ENCODE data around the gene RXFP3. TPM values are rescaled to one million over a fixed set of nuclear protein-coding genes. Genes with fewer than 3 reads are reported as not detected.

The RXFP3 gene
- total and polyA plus RNA-seq, 9 donors: 0.24 TPM; not detected in 8

DNA sequence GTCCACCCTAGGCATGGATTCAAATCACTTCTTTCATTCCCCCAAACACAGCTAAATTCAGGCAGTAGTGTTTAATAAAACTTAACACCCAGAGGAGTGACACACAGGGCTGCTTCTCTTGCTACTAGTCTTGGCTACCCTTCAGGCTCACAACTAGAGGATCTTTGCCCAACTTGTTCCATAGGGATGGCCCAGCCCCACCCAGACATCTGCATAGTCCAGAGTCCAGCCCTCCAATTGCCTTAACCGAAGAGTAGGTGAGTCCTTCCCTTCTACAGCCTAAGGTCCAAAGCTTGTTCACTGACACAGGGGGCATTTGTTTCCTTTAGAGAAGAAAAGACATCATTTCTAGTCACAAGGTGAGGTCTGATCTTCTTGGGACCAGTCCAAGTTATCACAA is 15.2 kb upstream of the RXFP3 start:
- Histone ChIP-seq H3K4me1 (ENCODE audit: insufficient read depth) (no peaks in the 10 kb centered on the region), H3K27me3 (no peaks in the 10 kb centered on the region), H3K4me3 (no peak overlapping the region), H3K9me3 (no peaks in the 10 kb centered on the region), H3K27ac (no peak overlapping the region), H3K36me3 (no peaks in the 10 kb centered on the region)
- 89 to 100% (median 93%) methylated on average over 1 of the region's 1 CpG for WGBS, 3 donors
- no peak for DNase-seq
- intact Hi-C loops (cut with DNase I): loop anchor here in 1 of 4 donors (10.0 kb wide), 1 partner anchor 296 kb away; no protein-coding TSS in a partner anchor
- no peak for TF ChIP-seq EP300 (IDR thresholded peaks at IDR 0.05)
- TF ChIP-seq, protein P1, sequence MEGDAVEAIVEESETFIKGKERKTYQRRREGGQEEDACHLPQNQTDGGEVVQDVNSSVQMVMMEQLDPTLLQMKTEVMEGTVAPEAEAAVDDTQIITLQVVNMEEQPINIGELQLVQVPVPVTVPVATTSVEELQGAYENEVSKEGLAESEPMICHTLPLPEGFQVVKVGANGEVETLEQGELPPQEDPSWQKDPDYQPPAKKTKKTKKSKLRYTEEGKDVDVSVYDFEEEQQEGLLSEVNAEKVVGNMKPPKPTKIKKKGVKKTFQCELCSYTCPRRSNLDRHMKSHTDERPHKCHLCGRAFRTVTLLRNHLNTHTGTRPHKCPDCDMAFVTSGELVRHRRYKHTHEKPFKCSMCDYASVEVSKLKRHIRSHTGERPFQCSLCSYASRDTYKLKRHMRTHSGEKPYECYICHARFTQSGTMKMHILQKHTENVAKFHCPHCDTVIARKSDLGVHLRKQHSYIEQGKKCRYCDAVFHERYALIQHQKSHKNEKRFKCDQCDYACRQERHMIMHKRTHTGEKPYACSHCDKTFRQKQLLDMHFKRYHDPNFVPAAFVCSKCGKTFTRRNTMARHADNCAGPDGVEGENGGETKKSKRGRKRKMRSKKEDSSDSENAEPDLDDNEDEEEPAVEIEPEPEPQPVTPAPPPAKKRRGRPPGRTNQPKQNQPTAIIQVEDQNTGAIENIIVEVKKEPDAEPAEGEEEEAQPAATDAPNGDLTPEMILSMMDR (IDR thresholded peaks at IDR 0.05): no peak
- no peak for TF ChIP-seq POLR2A (IDR thresholded peaks at IDR 0.05)

DNA sequence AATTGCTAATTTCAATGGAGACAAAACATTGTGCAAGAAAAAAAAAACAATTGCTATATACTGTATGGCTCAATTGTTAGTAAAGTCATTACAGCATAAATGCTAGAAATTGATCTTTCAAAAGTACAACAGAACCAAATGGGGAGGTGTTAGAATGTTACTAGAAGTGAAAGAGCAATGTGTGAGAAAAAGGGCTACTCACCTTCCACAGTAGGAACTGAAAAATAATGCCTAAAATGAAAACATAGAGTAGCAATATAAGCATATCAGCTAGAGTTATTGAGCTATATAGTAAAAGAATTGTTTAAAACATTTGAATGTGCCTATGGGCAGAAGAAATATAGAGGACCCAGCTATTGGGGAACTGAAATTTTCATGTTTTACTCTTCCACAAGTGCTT is 10.9 kb upstream of the RXFP3 start:
- Histone ChIP-seq H3K27me3 (no peaks in the 10 kb centered on the region), H3K27ac (no peak overlapping the region), H3K9me3 (no peaks in the 10 kb centered on the region), H3K36me3 (no peaks in the 10 kb centered on the region), H3K4me3 (no peak overlapping the region), H3K4me1 (ENCODE audit: insufficient read depth) (no peaks in the 10 kb centered on the region)
- TF ChIP-seq, protein P1 (IDR thresholded peaks at IDR 0.05): no peak
- no peak for TF ChIP-seq POLR2A (IDR thresholded peaks at IDR 0.05)
- TF ChIP-seq EP300 (IDR thresholded peaks at IDR 0.05): no peak
- intact Hi-C loops (cut with DNase I): loop anchor here in 1 of 4 donors (10.0 kb wide), 1 partner anchor 300 kb away; no protein-coding TSS in a partner anchor
- DNase-seq: no peak

DNA sequence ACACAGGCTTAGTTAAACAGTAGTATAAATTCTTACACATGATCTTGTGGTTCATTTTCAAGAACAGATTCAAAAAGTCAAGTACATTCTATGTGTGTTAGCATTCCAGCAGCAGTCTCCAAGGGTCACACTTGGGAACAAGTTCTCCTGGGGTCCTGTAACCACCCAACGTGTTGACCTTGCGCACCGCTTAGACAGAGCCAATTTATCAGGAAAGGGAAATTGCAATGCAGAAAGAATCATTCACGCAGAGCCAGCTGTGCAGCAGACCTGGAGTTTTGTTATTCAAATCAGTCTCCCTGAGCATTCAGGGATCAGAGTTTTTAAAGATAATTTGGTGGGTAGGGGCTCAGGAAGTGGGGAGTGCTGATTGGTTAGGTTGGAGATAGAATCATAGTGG is 8.5 kb upstream of the RXFP3 start:
- no peaks in the 10 kb centered on the region for H3K27me3 ChIP-seq
- H3K4me1 ChIP-seq (ENCODE audit: insufficient read depth): no peaks in the 10 kb centered on the region
- TF ChIP-seq POLR2A (IDR thresholded peaks at IDR 0.05) (no peak), EP300 (IDR thresholded peaks at IDR 0.05) (no peak)
- TF ChIP-seq, protein P1 (IDR thresholded peaks at IDR 0.05): no peak
- H3K9me3 ChIP-seq: no peaks in the 10 kb centered on the region
- no peak overlapping the region for H3K27ac ChIP-seq
- intact Hi-C loops (cut with DNase I): loop anchor here in 1 of 4 donors (10.0 kb wide), 1 partner anchor 303 kb away; no protein-coding TSS in a partner anchor
- H3K36me3 ChIP-seq: no peaks in the 10 kb centered on the region
- DNase-seq: no peak
- no peak overlapping the region for H3K4me3 ChIP-seq
- 6 to 33% (median 18%) methylated on average over 4 of the region's 4 CpGs for WGBS, 3 donors

DNA sequence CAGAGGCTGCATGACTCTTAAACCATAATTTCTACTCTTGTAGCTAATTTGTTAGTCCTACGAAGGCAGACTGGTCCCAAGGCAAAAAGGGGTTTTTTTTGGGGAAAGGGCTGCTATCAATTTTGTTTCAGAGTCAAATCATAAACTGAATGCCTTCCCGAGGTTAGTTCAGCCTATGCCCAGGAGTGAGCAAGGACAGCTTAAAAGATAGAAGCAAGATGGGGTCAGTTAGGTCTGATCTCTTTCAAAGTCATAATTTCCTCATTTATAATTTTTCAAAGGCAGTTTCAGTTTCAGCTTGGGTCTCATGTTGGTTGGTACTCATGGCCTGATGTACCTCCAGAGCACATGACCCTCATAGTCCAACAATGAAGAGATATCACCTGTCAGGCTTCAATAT is 7.9 kb upstream of the RXFP3 start:
- DNase-seq: no peak
- Histone ChIP-seq H3K27me3 (no peaks in the 10 kb centered on the region), H3K27ac (no peak overlapping the region), H3K36me3 (no peaks in the 10 kb centered on the region), H3K4me1 (ENCODE audit: insufficient read depth) (no peaks in the 10 kb centered on the region), H3K9me3 (no peaks in the 10 kb centered on the region), H3K4me3 (no peak overlapping the region)
- WGBS, 3 donors: 54 to 64% (median 61%) methylated on average over 2 of the region's 2 CpGs
- no peak for TF ChIP-seq POLR2A (IDR thresholded peaks at IDR 0.05)
- TF ChIP-seq EP300 (IDR thresholded peaks at IDR 0.05): no peak
- TF ChIP-seq, protein P1 (IDR thresholded peaks at IDR 0.05): no peak
- intact Hi-C loops (cut with DNase I): loop anchor here in 1 of 4 donors (10.0 kb wide), 1 partner anchor 303 kb away; no protein-coding TSS in a partner anchor

Data from ovary (tissue), 9 donors.